ENCODE data around the gene PATL1.

Gene PATL1

GRCh38 chr11:59617876-59618275 is 51.0 kb downstream of the PATL1 start:
- Histone ChIP-seq H3K4me3 (no peak overlapping the region), H3K27ac (no peak overlapping the region)

GRCh38 chr11:59616396-59616982 is 52.3 kb downstream of the PATL1 start:
- H3K27ac ChIP-seq: peak overlapping the region; percentile 27 to 95 (median 85)
- H3K4me3 ChIP-seq: peak overlapping the region; percentile 28 to 89 (median 40)

GRCh38 chr11:59615637-59616395 is 53.0 kb downstream of the PATL1 start, which contains the start of gene OSBP:
OSBP (minus strand) TSS chr11:59615774; CDS start chr11:59615664, 110 bp downstream.
- peak within 1 kb of the TSS; percentile 69 to 97 (median 92) for H3K27ac ChIP-seq
- peak within 1 kb of the TSS; percentile 70 to 89 (median 76) for H3K4me3 ChIP-seq

- Histone ChIP-seq H3K4me3 (peak overlapping the region; percentile 70 to 89 (median 76)), H3K27ac (peak overlapping the region; percentile 69 to 97 (median 91))
These were observed 53.7 kb downstream of the PATL1 start for GRCh38 chr11:59615120-59615636.

GRCh38 chr11:59614277-59615119 is 54.3 kb downstream of the PATL1 start:
- peak overlapping the region; percentile 70 to 89 (median 76) for H3K4me3 ChIP-seq
- peak overlapping the region in 20 of 21 experiments; percentile 78 to 97 (median 92) for H3K27ac ChIP-seq

- peak overlapping the region in 1 of 7 experiments; percentile 7 for H3K4me3 ChIP-seq
- peak overlapping the region in 7 of 21 experiments; percentile 0 to 39 (median 24) for H3K27ac ChIP-seq
These were observed 57.0 kb downstream of the PATL1 start for GRCh38 chr11:59611570-59612565.

- Histone ChIP-seq H3K27ac (no peak overlapping the region), H3K4me3 (no peak overlapping the region)
These were observed 58.5 kb downstream of the PATL1 start for GRCh38 chr11:59610289-59610688.

- no peak overlapping the region for H3K4me3 ChIP-seq
- no peak overlapping the region for H3K27ac ChIP-seq
These were observed 61.0 kb downstream of the PATL1 start for GRCh38 chr11:59607703-59608454.

- Histone ChIP-seq H3K27ac (no peak overlapping the region), H3K4me3 (no peak overlapping the region)
These were observed 66.4 kb downstream of the PATL1 start for GRCh38 chr11:59602432-59602831.

GRCh38 chr11:59601788-59602187 is 67.0 kb downstream of the PATL1 start:
- no peak overlapping the region for H3K27ac ChIP-seq
- H3K4me3 ChIP-seq: no peak overlapping the region

GRCh38 chr11:59600636-59601035 is 68.2 kb downstream of the PATL1 start:
- Histone ChIP-seq H3K4me3 (no peak overlapping the region), H3K27ac (no peak overlapping the region)

- Histone ChIP-seq H3K27ac (no peak overlapping the region), H3K4me3 (no peak overlapping the region)
These were observed 68.6 kb downstream of the PATL1 start for GRCh38 chr11:59600234-59600633.

GRCh38 chr11:59598961-59599360 is 69.9 kb downstream of the PATL1 start:
- H3K27ac ChIP-seq: no peak overlapping the region
- no peak overlapping the region for H3K4me3 ChIP-seq
